ENCODE data around the gene LSM7.

The LSM7 gene

DNA sequence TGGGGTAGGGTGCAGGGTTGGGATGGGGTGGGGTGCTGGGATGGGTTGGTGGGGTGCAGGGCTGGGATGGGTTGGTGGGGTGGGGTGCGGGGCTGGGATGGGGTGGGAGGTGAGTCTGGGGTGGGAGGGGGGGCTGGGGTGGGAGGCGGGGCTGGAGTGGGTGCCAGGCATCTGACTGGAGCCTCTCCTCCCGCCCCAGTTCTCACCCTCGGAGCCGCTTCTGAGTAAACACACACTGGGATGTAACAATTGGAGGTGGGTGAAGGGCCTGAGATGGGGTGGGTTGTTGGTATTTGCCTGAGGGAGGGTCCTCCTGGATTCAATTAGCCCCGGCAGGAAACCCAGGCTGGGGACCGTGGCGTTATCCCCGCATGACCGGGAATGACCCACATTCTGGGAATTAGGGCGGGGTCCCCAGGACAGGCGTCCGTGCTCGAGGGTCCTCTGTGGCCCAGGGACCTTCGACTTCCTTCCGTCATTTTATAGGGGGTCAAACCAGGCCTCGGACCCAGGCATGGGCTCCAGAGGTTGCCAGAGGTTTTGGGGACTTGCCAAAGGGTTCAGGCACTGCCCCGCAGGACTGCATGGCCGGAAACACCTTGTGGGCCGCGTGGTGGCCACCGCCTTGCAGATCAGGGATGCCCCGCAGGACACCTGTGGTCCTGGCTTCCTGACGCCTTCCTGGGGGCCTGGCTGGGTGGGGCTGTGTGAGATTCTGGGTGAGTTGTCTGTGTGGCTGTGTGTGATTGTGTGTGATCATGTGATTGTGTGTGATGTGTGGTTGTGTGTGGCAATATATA is 33.1 kb upstream of the LSM7 start:
- H3K18ac ChIP-seq (ENCODE audit: low read length): no peak overlapping the region
- no peak overlapping the region for H3K27ac ChIP-seq (ENCODE audit: low read depth, low read length)
- H3K4me1 ChIP-seq (ENCODE audit: control insufficient read depth, low read depth, low read length): no peaks in the 10 kb centered on the region
- H2BK120ac ChIP-seq (ENCODE audit: low read depth, low read length): no peak overlapping the region
- no peak overlapping the region for H3K9ac ChIP-seq (ENCODE audit: low read length)
- H3K4me3 ChIP-seq (ENCODE audit: low read length): no peak overlapping the region
- H3K4me2 ChIP-seq (ENCODE audit: low read length): no peak overlapping the region
- no peaks in the 10 kb centered on the region for H3K79me1 ChIP-seq (ENCODE audit: low read length)
- H2BK15ac ChIP-seq (replicated peaks; ENCODE audit: low read depth): no peak overlapping the region
- no peak overlapping the region for H3K23ac ChIP-seq (ENCODE audit: low read length)
- no peak overlapping the region for H4K5ac ChIP-seq (ENCODE audit: low read length)
- no peak overlapping the region for H2BK5ac ChIP-seq (ENCODE audit: low read length)
- H3K79me2 ChIP-seq (ENCODE audit: control insufficient read depth, insufficient read depth, low read length): no peaks in the 10 kb centered on the region
- no peak overlapping the region for H4K8ac ChIP-seq (ENCODE audit: low read depth, low read length)
- WGBS (ENCODE audit: extremely low coverage, insufficient coverage, low lambda C conversion rate): no CpG with 5 or more reads among the region's 24 CpGs
- H3K36me3 ChIP-seq (ENCODE audit: control insufficient read depth, insufficient read depth, low read length): no peaks in the 10 kb centered on the region
- no peak overlapping the region for H3K4ac ChIP-seq (ENCODE audit: low read depth, low read length)
- H2AK5ac ChIP-seq (ENCODE audit: low read length): no peak overlapping the region
- no peak for DNase-seq
- no peak overlapping the region for H3K56ac ChIP-seq (ENCODE audit: low read length)
- no peaks in the 10 kb centered on the region for H3K27me3 ChIP-seq (ENCODE audit: insufficient read depth, low read length, poor library complexity)

DNA sequence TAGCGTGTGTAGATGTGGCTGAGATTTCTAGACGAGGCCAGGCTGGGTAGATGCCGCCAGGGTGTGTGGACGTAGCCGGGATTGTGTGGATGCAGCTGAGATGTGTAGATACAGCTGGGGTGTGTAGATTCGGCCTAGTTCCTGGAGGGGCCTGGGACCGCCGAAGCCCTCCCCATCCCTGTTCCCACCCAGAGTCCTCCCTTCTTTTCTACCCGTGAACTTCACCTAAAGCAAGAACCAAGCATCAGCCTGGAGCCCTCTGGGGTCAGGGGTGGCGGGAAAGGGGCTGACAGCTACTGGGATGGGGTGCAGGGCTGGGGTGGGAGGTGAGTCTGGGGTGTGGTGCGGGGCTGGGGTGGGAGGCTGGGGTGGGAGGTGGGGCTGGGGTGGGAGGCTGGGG is 32.4 kb upstream of the LSM7 start:
- Histone ChIP-seq H3K36me3 (ENCODE audit: control insufficient read depth, insufficient read depth, low read length) (no peaks in the 10 kb centered on the region), H3K56ac (ENCODE audit: low read length) (no peak overlapping the region), H3K79me1 (ENCODE audit: low read length) (no peaks in the 10 kb centered on the region), H3K27ac (ENCODE audit: low read depth, low read length) (no peak overlapping the region), H3K4me2 (ENCODE audit: low read length) (no peak overlapping the region), H3K4ac (ENCODE audit: low read depth, low read length) (no peak overlapping the region), H3K27me3 (ENCODE audit: insufficient read depth, low read length, poor library complexity) (no peaks in the 10 kb centered on the region), H2BK5ac (ENCODE audit: low read length) (no peak overlapping the region), H2BK15ac (replicated peaks; ENCODE audit: low read depth) (no peak overlapping the region), H3K18ac (ENCODE audit: low read length) (no peak overlapping the region), H2BK120ac (ENCODE audit: low read depth, low read length) (no peak overlapping the region), H3K9ac (ENCODE audit: low read length) (no peak overlapping the region), H3K4me3 (ENCODE audit: low read length) (no peak overlapping the region), H3K4me1 (ENCODE audit: control insufficient read depth, low read depth, low read length) (no peaks in the 10 kb centered on the region), H3K79me2 (ENCODE audit: control insufficient read depth, insufficient read depth, low read length) (no peaks in the 10 kb centered on the region), H3K23ac (ENCODE audit: low read length) (peak overlapping the region; percentile 6), H2AK5ac (ENCODE audit: low read length) (no peak overlapping the region), H4K5ac (ENCODE audit: low read length) (no peak overlapping the region), H4K8ac (ENCODE audit: low read depth, low read length) (no peak overlapping the region)
- no peak for DNase-seq
- no CpG with 5 or more reads among the region's 11 CpGs for WGBS (ENCODE audit: extremely low coverage, insufficient coverage, low lambda C conversion rate)

DNA sequence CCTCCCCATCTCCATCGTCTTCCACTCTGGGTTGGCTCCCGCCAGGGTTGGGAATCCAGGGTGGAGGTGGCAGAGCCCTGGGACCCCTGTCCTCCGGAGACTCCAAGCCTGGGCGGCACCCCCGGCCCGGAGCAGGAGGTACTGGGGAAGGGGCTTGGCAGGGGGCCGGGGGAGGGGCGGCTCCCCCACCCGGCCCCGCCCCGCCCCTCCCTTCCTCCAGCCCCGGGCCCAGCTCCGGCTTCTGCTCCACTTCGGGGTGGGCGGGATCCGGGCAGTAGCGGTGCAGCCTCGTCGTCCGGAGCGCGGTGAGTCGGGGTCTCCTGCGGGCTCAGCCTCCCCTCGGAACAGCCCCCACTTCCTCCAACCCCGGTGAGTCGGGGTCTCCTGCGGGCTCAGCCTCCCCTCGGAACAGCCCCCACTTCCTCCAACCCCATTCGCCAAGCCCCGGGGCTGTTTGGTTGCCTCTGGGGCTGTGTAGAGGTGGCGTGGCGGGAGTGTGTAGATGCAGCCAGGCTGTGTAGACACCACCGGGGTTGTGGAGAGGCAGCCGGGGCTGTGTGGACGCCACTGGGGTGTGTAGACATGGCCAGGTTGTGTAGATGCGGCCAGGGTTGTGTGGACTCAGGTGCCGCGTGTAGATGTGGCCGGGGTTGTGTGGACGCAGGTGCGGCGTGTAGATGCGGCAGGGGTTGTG is 31.8 kb upstream of the LSM7 start, which contains the start of gene TMPRSS9:
Gene TMPRSS9 (plus strand): TSS at position 274 of the 694 bp plus-strand sequence. CDS start 29,521 bp downstream, outside the sequence.
- Histone ChIP-seq H3K4ac (ENCODE audit: low read depth, low read length) (no peak within 1 kb of the TSS), H2BK120ac (ENCODE audit: low read depth, low read length) (no peak within 1 kb of the TSS), H3K4me2 (ENCODE audit: low read length) (no peak within 1 kb of the TSS), H3K56ac (ENCODE audit: low read length) (no peak within 1 kb of the TSS), H3K36me3 (ENCODE audit: control insufficient read depth, insufficient read depth, low read length) (no peaks in the 10 kb centered on the region), H2BK15ac (replicated peaks; ENCODE audit: low read depth) (no peak within 1 kb of the TSS), H3K4me1 (ENCODE audit: control insufficient read depth, low read depth, low read length) (no peaks in the 10 kb centered on the region), H3K79me2 (ENCODE audit: control insufficient read depth, insufficient read depth, low read length) (no peaks in the 10 kb centered on the region), H3K4me3 (ENCODE audit: low read length) (no peak within 1 kb of the TSS), H4K5ac (ENCODE audit: low read length) (no peak within 1 kb of the TSS), H4K8ac (ENCODE audit: low read depth, low read length) (no peak within 1 kb of the TSS), H2BK5ac (ENCODE audit: low read length) (no peak within 1 kb of the TSS), H3K18ac (ENCODE audit: low read length) (no peak within 1 kb of the TSS), H3K27ac (ENCODE audit: low read depth, low read length) (no peak within 1 kb of the TSS), H3K27me3 (ENCODE audit: insufficient read depth, low read length, poor library complexity) (no peaks in the 10 kb centered on the region), H3K79me1 (ENCODE audit: low read length) (no peaks in the 10 kb centered on the region), H2AK5ac (ENCODE audit: low read length) (no peak within 1 kb of the TSS), H3K9ac (ENCODE audit: low read length) (no peak within 1 kb of the TSS), H3K23ac (ENCODE audit: low read length) (peak within 1 kb of the TSS; percentile 6)
- DNase-seq: no peak
- WGBS (ENCODE audit: extremely low coverage, insufficient coverage, low lambda C conversion rate): no CpG with 5 or more reads among the region's 44 CpGs

DNA sequence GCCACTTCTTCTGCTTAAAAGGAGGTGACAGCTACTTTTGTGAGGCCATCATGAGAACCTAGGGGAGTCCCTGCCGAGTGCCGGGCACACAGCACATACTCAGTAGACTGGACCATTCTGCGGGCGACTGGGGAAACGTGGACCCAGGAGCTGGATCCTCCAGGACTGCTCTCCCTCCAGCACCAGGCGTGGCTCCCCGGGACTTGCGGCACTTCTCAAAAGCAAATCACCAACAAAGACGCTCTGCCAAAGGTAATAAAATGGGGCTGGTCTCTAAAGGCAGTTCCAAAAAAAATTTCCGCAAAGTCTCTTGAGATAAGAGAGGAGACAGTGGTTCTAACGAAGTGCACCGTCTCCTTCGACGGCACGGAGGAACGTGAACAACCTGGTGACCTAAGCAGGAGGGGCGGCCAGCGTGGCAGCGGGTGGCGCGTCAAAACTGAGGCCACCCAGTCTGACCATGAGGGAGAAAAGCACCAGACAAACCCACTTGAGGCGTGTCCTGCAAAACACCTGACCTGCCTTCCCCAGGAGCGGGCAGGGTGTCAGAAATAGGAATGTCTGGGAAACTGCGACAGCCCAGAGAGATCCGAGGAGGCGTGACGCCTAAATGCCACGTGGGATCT is 30.3 kb upstream of the LSM7 start:
- no peak overlapping the region for H3K27ac ChIP-seq (ENCODE audit: low read depth, low read length)
- H3K36me3 ChIP-seq (ENCODE audit: control insufficient read depth, insufficient read depth, low read length): no peaks in the 10 kb centered on the region
- H3K4me1 ChIP-seq (ENCODE audit: control insufficient read depth, low read depth, low read length): no peaks in the 10 kb centered on the region
- DNase-seq: no peak
- H2AK5ac ChIP-seq (ENCODE audit: low read length): no peak overlapping the region
- H3K4ac ChIP-seq (ENCODE audit: low read depth, low read length): no peak overlapping the region
- no peak overlapping the region for H2BK15ac ChIP-seq (replicated peaks; ENCODE audit: low read depth)
- no peak overlapping the region for H3K4me3 ChIP-seq (ENCODE audit: low read length)
- H3K18ac ChIP-seq (ENCODE audit: low read length): no peak overlapping the region
- H2BK120ac ChIP-seq (ENCODE audit: low read depth, low read length): no peak overlapping the region
- no peak overlapping the region for H4K8ac ChIP-seq (ENCODE audit: low read depth, low read length)
- H2BK5ac ChIP-seq (ENCODE audit: low read length): no peak overlapping the region
- H4K5ac ChIP-seq (ENCODE audit: low read length): no peak overlapping the region
- no peaks in the 10 kb centered on the region for H3K79me1 ChIP-seq (ENCODE audit: low read length)
- H3K79me2 ChIP-seq (ENCODE audit: control insufficient read depth, insufficient read depth, low read length): no peaks in the 10 kb centered on the region
- no peak overlapping the region for H3K23ac ChIP-seq (ENCODE audit: low read length)
- H3K27me3 ChIP-seq (ENCODE audit: insufficient read depth, low read length, poor library complexity): no peaks in the 10 kb centered on the region
- no peak overlapping the region for H3K56ac ChIP-seq (ENCODE audit: low read length)
- H3K9ac ChIP-seq (ENCODE audit: low read length): no peak overlapping the region
- no peak overlapping the region for H3K4me2 ChIP-seq (ENCODE audit: low read length)
- WGBS (ENCODE audit: extremely low coverage, insufficient coverage, low lambda C conversion rate): no CpG with 5 or more reads among the region's 28 CpGs

DNA sequence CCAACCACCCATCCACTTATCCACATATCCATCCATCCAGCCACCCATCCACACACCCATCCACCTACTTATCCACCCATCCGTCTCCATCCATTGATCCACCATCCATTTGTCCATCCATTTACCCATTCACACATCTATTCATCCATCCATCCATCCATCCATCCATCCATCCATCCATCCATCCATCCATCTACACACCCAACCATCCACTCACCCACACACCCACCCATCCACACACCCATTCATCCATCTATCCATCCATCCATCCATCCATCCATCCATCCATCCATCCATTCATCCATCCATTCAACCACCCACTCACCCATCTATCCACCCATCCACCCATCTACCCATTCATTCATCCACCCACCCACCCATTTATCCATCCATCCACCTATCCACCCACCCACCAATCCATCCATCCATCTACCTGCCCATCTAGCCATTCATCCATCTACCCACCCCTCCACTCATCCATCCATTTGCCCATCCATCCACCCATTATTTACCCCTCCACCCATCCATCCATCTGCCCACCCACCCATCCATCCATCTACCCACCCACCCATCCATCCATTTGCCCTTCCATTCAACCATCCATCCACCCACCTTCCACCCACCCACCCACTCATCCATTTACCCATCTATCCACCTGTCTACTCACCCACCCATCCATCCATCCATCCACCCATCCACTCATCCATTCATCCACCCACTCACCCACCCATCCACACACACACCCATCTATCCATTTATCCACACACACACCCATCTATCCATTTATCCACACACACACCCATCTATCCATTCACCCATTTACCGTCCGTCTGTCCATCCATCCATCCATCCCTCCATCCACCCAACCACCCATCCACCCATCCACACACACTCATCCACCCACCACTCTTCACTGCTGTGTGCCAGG is 29.2 kb upstream of the LSM7 start:
- Histone ChIP-seq H3K27ac (ENCODE audit: low read depth, low read length) (no peak overlapping the region), H2AK5ac (ENCODE audit: low read length) (no peak overlapping the region), H3K4me2 (ENCODE audit: low read length) (no peak overlapping the region), H3K23ac (ENCODE audit: low read length) (no peak overlapping the region), H3K18ac (ENCODE audit: low read length) (no peak overlapping the region), H3K9ac (ENCODE audit: low read length) (no peak overlapping the region), H3K79me2 (ENCODE audit: control insufficient read depth, insufficient read depth, low read length) (no peaks in the 10 kb centered on the region), H3K56ac (ENCODE audit: low read length) (no peak overlapping the region), H2BK15ac (replicated peaks; ENCODE audit: low read depth) (no peak overlapping the region), H3K4me3 (ENCODE audit: low read length) (no peak overlapping the region), H3K36me3 (ENCODE audit: control insufficient read depth, insufficient read depth, low read length) (no peaks in the 10 kb centered on the region), H3K79me1 (ENCODE audit: low read length) (no peaks in the 10 kb centered on the region), H3K4ac (ENCODE audit: low read depth, low read length) (no peak overlapping the region), H2BK120ac (ENCODE audit: low read depth, low read length) (no peak overlapping the region), H4K8ac (ENCODE audit: low read depth, low read length) (no peak overlapping the region), H2BK5ac (ENCODE audit: low read length) (no peak overlapping the region), H4K5ac (ENCODE audit: low read length) (no peak overlapping the region), H3K4me1 (ENCODE audit: control insufficient read depth, low read depth, low read length) (no peaks in the 10 kb centered on the region), H3K27me3 (ENCODE audit: insufficient read depth, low read length, poor library complexity) (no peaks in the 10 kb centered on the region)
- no peak for DNase-seq
- WGBS (ENCODE audit: extremely low coverage, insufficient coverage, low lambda C conversion rate): no CpG with 5 or more reads among the region's 3 CpGs

Data from mesendoderm (in vitro differentiated cells).